Lung (tissue), 12 donors: ENCODE results near the gene NDE1. TPM values are rescaled to one million over a fixed set of nuclear protein-coding genes. Genes with fewer than 3 reads are reported as not detected.
A peak's percentile ranks its signal among the peaks of the same experiment; 100 is the strongest.

ENCODE experiments used
- ATAC-seq: fragments of 200-7000 bp; cut with Tn5 transposase; one replicate; pipeline ENCODE4 v1.9.1; 2020; ENCODE audit warnings: moderate number of reproducible peaks; ENCODE audit not compliant: insufficient read depth, low FRiP score
- DNase-seq, 3 donors: peaks; one replicate each; pipeline ENCODE4 v3.0.0-alpha.2; 2013 to 2017
- H3K27ac ChIP-seq, 2 donors: one replicate each; pipeline ENCODE4 v1.5.1; 2013; ENCODE audit warnings: mild to moderate bottlenecking in 2 of 2, moderate library complexity in 2 of 2, control low read depth in 1 of 2, inconsistent platforms in 1 of 2, low read depth in 1 of 2, low read length in 1 of 2
- H3K27me3 ChIP-seq, 3 donors: one replicate each; pipeline ENCODE4 v1.5.1; 2013; ENCODE audit warnings: low read length in 2 of 3; ENCODE audit not compliant: control insufficient read depth in 3 of 3, insufficient read depth in 3 of 3
- H3K36me3 ChIP-seq, 4 donors: one replicate each; pipeline ENCODE4 v1.5.1; 2013; ENCODE audit warnings: low read length in 4 of 4, mild to moderate bottlenecking in 1 of 4, moderate library complexity in 1 of 4; ENCODE audit not compliant: control insufficient read depth in 4 of 4, insufficient read depth in 4 of 4
- H3K4me1 ChIP-seq, 5 donors: one replicate each; pipeline ENCODE4 v1.5.1; 2013; ENCODE audit warnings: low read length in 5 of 5, mild to moderate bottlenecking in 2 of 5, moderate library complexity in 1 of 5; ENCODE audit not compliant: control insufficient read depth in 5 of 5, insufficient read depth in 5 of 5
- H3K4me3 ChIP-seq: one replicate; pipeline ENCODE4 v1.5.1; 2013; ENCODE audit warnings: mild to moderate bottlenecking, control low read depth, moderate library complexity
- H3K9ac ChIP-seq, 2 donors: one replicate each; pipeline ENCODE4 v1.5.1; 2013; ENCODE audit warnings: low read length in 2 of 2, control low read depth in 1 of 2; ENCODE audit not compliant: insufficient read depth in 1 of 2
- H3K9me3 ChIP-seq, 4 donors: one replicate each; pipeline ENCODE4 v1.5.1; 2013; ENCODE audit warnings: low read length in 3 of 4, mild to moderate bottlenecking in 1 of 4, moderate library complexity in 1 of 4; ENCODE audit not compliant: control insufficient read depth in 4 of 4, insufficient read depth in 3 of 4
- CTCF ChIP-seq: IDR thresholded peaks from 2 replicates; pipeline ENCODE4 v1.5.1; 2012; ENCODE audit warnings: mild to moderate bottlenecking; ENCODE audit errors: control extremely low read depth, extremely low read depth
- WGBS, 2 donors: extraction: QIAGEN DNeasy Blood & Tissue Kit; methylation state at CpG; one replicate each; pipeline ENCODE4 v1.1.7; 2013; 5-methylcytosine and 5-hydroxymethylcytosine counted together
- polyA plus RNA-seq, 2 donors: library from polyadenylated mRNA; stranded (reverse); fragments of 200-250 nt; gene quantifications; one replicate each; pipeline ENCODE4 v1.2.1, GENCODE V29; 2013
- total RNA-seq, 2 donors: library from RNA; depleted of rRNA in 1 of 2; stranded (reverse); fragments of >200 nt in 1 of 2; gene quantifications; one replicate each; pipeline ENCODE4 v1.2.1, GENCODE V29; 2014 to 2021
- donor health status: control.
- donor health status: control.
- donor health status: Bipolar disorder and iron deficiency.
- donor health status: healthy.
- donor health status: DM: yes; HTN: yes; CAD: no.

NDE1 gene
- total and polyA plus RNA-seq, 4 donors: 7.4 to 46.8 (median 22.5) TPM

- Histone ChIP-seq H3K36me3 (peaks cover 21 to 45% (median 25%) of the 10 kb centered on the region in 4 donors), H3K27ac (no peak overlapping the region), H3K9ac (no peak overlapping the region), H3K4me1 (peaks cover 0 to 19% (median 9%) of the 10 kb centered on the region in 5 donors), H3K27me3 (no peaks in the 10 kb centered on the region), H3K9me3 (no peaks in the 10 kb centered on the region), H3K4me3 (no peak overlapping the region)
- ATAC-seq: no peak
- DNase-seq: no peak
- no peak for TF ChIP-seq CTCF
- 90 to 91% methylated on average over 11 of the region's 11 CpGs for WGBS, 2 donors
These were observed 10.9 kb upstream of the NDE1 start for GRCh38 chr16:15639061-15639568.

GRCh38 chr16:15640966-15641365, 9.1 kb upstream of the NDE1 start:
- 74 to 86% methylated on average over 4 of the region's 4 CpGs for WGBS, 2 donors
- Histone ChIP-seq H3K4me3 (no peak overlapping the region), H3K27me3 (no peaks in the 10 kb centered on the region), H3K36me3 (peaks cover 14 to 30% (median 19%) of the 10 kb centered on the region in 4 donors), H3K4me1 (peaks cover 0 to 21% (median 10%) of the 10 kb centered on the region in 5 donors), H3K27ac (no peak overlapping the region), H3K9ac (no peak overlapping the region), H3K9me3 (no peaks in the 10 kb centered on the region)
- TF ChIP-seq CTCF: no peak
- ATAC-seq (no peak), DNase-seq (no peak)

- H3K9ac ChIP-seq: peak overlapping the region; percentile 48 to 92
- no peaks in the 10 kb centered on the region for H3K9me3 ChIP-seq
- no peak for TF ChIP-seq CTCF
- ATAC-seq: no peak
- H3K4me1 ChIP-seq: peaks cover 0 to 21% (median 10%) of the 10 kb centered on the region in 5 donors
- H3K36me3 ChIP-seq: peaks cover 10 to 21% (median 16%) of the 10 kb centered on the region in 4 donors
- no peaks in the 10 kb centered on the region for H3K27me3 ChIP-seq
- 15 to 22% methylated on average over 15 of the region's 15 CpGs for WGBS, 2 donors
- H3K4me3 ChIP-seq: peak overlapping the region; percentile 97
- peak overlapping the region; percentile 83 to 99 for H3K27ac ChIP-seq
- DNase-seq: peak in 1 of 3 donors; percentile 6
These were observed 8.1 kb upstream of the NDE1 start for GRCh38 chr16:15641753-15642556.
